ENCODE measurements around the gene DEDD. TPM values are rescaled to one million over a fixed set of nuclear protein-coding genes. Genes with fewer than 3 reads are reported as not detected.

DEDD gene
- polyA plus RNA-seq, 1 of the 3 experiments (the other 2 are of a cell fraction): 45.0 TPM

GRCh38 chr1:161137881-161138280, 5.4 kb upstream of the DEDD start (continued):
- no peak for TF ChIP-seq CTCF (IDR thresholded peaks at IDR 0.05)

- H3K36me3 ChIP-seq (replicated peaks in 1 of 2; ENCODE audit: control insufficient read depth in 1 of 2, insufficient read depth in 2 of 2, low read length in 1 of 2): peaks cover 16 to 24% of the 10 kb centered on the region in 2 experiments
- no peaks in the 10 kb centered on the region for H3K9me2 ChIP-seq
- peak overlapping the region; percentile 91 to 96 for H3K27ac ChIP-seq (ENCODE audit: low read depth in 2 of 2, low read length in 1 of 2)
- peaks cover 57% of the 10 kb centered on the region for H3K79me2 ChIP-seq (ENCODE audit: insufficient read depth)
- peak overlapping the region; percentile 91 for H2AFZ ChIP-seq (ENCODE audit: low read depth)
- ChIA-PET CTCF (interaction anchor here (0.8 to 5.0 kb wide), 8 partner anchors 9 to 143 kb away, joined by 3 to 21 read pairs (median 4); no protein-coding TSS in a partner anchor), POLR2A (interaction anchor here (0.9 to 1.8 kb wide), 6 partner anchors 11 to 87 kb away, joined by 3 to 12 read pairs (median 7); partner anchors contain the start of genes PPOX, UFC1 and USF1)
- peaks cover 5 to 13% of the 10 kb centered on the region in 2 experiments; a peak in 3 of 4 replicates for H3K4me1 ChIP-seq (ENCODE audit: control insufficient read depth in 1 of 2, insufficient read depth in 2 of 2, low read depth in 1 of 2, low read length in 1 of 2)
- no peaks in the 10 kb centered on the region for H3K27me3 ChIP-seq (ENCODE audit: insufficient read depth)
- peaks cover 14% of the 10 kb centered on the region for H3F3A ChIP-seq (replicated peaks; ENCODE audit: insufficient read depth)
- TF ChIP-seq MXI1 (IDR thresholded peaks at IDR 0.05; ENCODE audit: low read depth, low read length) (peak; percentile 29; the same call in 1 of the 2 replicates), JUND (IDR thresholded peaks at IDR 0.05) (no peak)
- peak; percentile 26 for DNase-seq
- no peaks in the 10 kb centered on the region for H3K9me3 ChIP-seq
- no peaks in the 10 kb centered on the region for H4K20me1 ChIP-seq (ENCODE audit: insufficient read depth)
- peak overlapping the region; percentile 73 for H3K4me2 ChIP-seq
- H3K4me3 ChIP-seq (ENCODE audit: low read depth in 2 of 2, low read length in 1 of 2): peak overlapping the region; percentile 54 to 74
- 2% methylated on average over 11 of the region's 11 CpGs for WGBS (ENCODE audit: low lambda C conversion rate)
- H3K9ac ChIP-seq: peak overlapping the region; percentile 89
These were observed 813 bp upstream of the DEDD start for GRCh38 chr1:161133220-161133740.

- POLR2A ChIA-PET: interaction anchor here (0.9 to 1.8 kb wide), 7 partner anchors 10 to 134 kb away, joined by 3 to 12 read pairs (median 5); partner anchors contain the start of genes NIT1, PFDN2, PPOX and UFC1
- peak overlapping the region; percentile 89 for H3K9ac ChIP-seq
- peak overlapping the region; percentile 61; the same call in 1 of the 2 replicates for H2AFZ ChIP-seq (ENCODE audit: low read depth)
- H3K9me3 ChIP-seq: no peaks in the 10 kb centered on the region
- no peaks in the 10 kb centered on the region for H3K9me2 ChIP-seq
- H3K27me3 ChIP-seq (ENCODE audit: insufficient read depth): no peaks in the 10 kb centered on the region
- H3K4me3 ChIP-seq (ENCODE audit: low read depth in 2 of 2, low read length in 1 of 2): peak overlapping the region; percentile 54 to 74
- H3K4me2 ChIP-seq: peak overlapping the region; percentile 73
- H3F3A ChIP-seq (replicated peaks; ENCODE audit: insufficient read depth): peaks cover 13% of the 10 kb centered on the region
- H3K36me3 ChIP-seq (replicated peaks in 1 of 2; ENCODE audit: control insufficient read depth in 1 of 2, insufficient read depth in 2 of 2, low read length in 1 of 2): peaks cover 31 to 37% of the 10 kb centered on the region in 2 experiments
- DNase-seq: peak; percentile 31
- CTCF ChIA-PET: interaction anchor here (1.0 to 5.0 kb wide), 5 partner anchors 13 to 134 kb away, joined by 3 to 21 read pairs (median 5); partner anchors contain the start of gene PPOX
- 4% methylated on average over 22 of the region's 22 CpGs for WGBS (ENCODE audit: low lambda C conversion rate)
- H4K20me1 ChIP-seq (ENCODE audit: insufficient read depth): no peaks in the 10 kb centered on the region
- peaks cover 5 to 13% of the 10 kb centered on the region in 2 experiments; a peak in 3 of 4 replicates for H3K4me1 ChIP-seq (ENCODE audit: control insufficient read depth in 1 of 2, insufficient read depth in 2 of 2, low read depth in 1 of 2, low read length in 1 of 2)
- no peak for TF ChIP-seq FOXJ3 (CRISPR knock-in tag; IDR thresholded peaks at IDR 0.05)
- no peak for TF ChIP-seq RAD21 (IDR thresholded peaks at IDR 0.05; ENCODE audit: low read length)
- no peak for TF ChIP-seq SIN3A (IDR thresholded peaks at IDR 0.05; ENCODE audit: borderline replicate concordance, low read depth, low read length)
- no peak for TF ChIP-seq FOSL2 (IDR thresholded peaks at IDR 0.05; ENCODE audit: borderline replicate concordance, low read depth)
- TF ChIP-seq CHD2 (IDR thresholded peaks at IDR 0.05; ENCODE audit: low read length, partially characterized antibody): peak; percentile 14
- no peak for TF ChIP-seq REST (IDR thresholded peaks at IDR 0.05; ENCODE audit: low read depth, low read length)
- H3K79me2 ChIP-seq (ENCODE audit: insufficient read depth): peaks cover 72% of the 10 kb centered on the region
- peak overlapping the region; percentile 91 to 96 for H3K27ac ChIP-seq (ENCODE audit: low read depth in 2 of 2, low read length in 1 of 2)
These were observed 701 bp downstream of the DEDD start for GRCh38 chr1:161131523-161132409.
